Dermis lymphatic vessel endothelial cell (primary cell): Measurements from ENCODE around the gene ZNF367. TPM values are rescaled to one million over a fixed set of nuclear protein-coding genes. Genes with fewer than 3 reads are reported as not detected.

Source experiments
- total RNA-seq: library from RNA; depleted of rRNA; stranded (reverse); fragments of >200 nt; gene quantifications from 2 replicates; pipeline ENCODE4 v1.2.1, GENCODE V29; 2014

Gene ZNF367
- 1.7 and 2.3 TPM in 2 replicates for total RNA-seq

GRCh38 chr9:96418083-96418919 is at the start of gene ZNF367:
TSS of gene ZNF367 (minus strand) at chr9:96418370. CDS start at chr9:96418032, 338 bp downstream.

GRCh38 chr9:96449845-96450612 is 31.9 kb upstream of the ZNF367 start, which contains the start of gene HABP4:
TSS of gene HABP4 (plus strand) at chr9:96450169. CDS start at chr9:96450280, 111 bp downstream.

GRCh38 chr9:96383165-96383942 is 34.8 kb downstream of the ZNF367 start, which contains the start of gene SLC35D2:
TSS of gene SLC35D2 (minus strand) at chr9:96383711. CDS start at chr9:96383634, 77 bp downstream.

Other genes with a start within 250 kb of the ZNF367 start
- not detected in 2 replicates for gene HSD17B3, start 116.2 kb downstream of the ZNF367 start, total RNA-seq
- 25.9 and 26.6 TPM in 2 replicates for gene SLC35D2, start 34.7 kb downstream of the ZNF367 start, total RNA-seq
- 8.6 and 9.1 TPM in 2 replicates for gene HABP4, start 31.8 kb upstream of the ZNF367 start, total RNA-seq
- 12.2 and 15.2 TPM in 2 replicates for gene CDC14B, start 201.5 kb upstream of the ZNF367 start, total RNA-seq
- 35.0 and 42.7 TPM in 2 replicates for gene PRXL2C, start 236.9 kb upstream of the ZNF367 start, total RNA-seq